GM12874 (cell line): ENCODE results near the gene SSMEM1.

Experiments
- TF ChIP-seq, protein P1 (sequence below): IDR thresholded peaks from 2 replicates; pipeline ENCODE4 v1.5.1; 2011; ENCODE audit warnings: low read depth, mild to moderate bottlenecking, control low read depth, low read length, moderate library complexity; ENCODE audit not compliant: insufficient read depth

Gene SSMEM1, protein sequence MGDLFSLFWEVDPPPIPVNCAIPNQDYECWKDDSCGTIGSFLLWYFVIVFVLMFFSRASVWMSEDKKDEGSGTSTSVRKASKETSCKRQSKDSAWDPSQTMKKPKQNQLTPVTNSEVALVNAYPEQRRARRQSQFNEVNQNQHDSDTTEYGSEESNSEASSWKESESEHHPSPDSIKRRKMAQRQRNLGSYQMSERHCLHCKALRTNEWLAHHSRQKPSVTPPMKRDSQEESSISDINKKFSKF

DNA sequence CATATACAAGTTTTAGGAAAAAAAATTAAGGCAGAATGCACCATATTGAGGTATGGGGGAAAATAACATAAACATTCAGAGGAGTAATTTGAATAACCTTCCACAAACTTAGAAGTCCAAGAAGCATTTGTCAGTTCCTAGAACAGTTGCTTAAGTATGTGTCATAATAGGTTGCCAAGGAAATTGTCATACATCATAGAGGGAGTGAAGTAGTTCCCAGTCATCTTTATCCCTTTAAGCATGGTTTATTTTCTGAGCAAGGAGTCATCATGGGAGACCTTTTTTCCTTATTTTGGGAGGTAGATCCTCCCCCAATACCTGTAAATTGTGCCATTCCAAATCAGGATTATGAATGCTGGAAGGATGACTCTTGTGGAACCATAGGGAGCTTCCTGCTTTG lies at the start of gene SSMEM1:
Gene SSMEM1, plus strand, starts transcription at position 219 of the 400 bp plus-strand sequence. Its CDS starts 51 bp downstream, at position 270.
- TF ChIP-seq, protein P1, sequence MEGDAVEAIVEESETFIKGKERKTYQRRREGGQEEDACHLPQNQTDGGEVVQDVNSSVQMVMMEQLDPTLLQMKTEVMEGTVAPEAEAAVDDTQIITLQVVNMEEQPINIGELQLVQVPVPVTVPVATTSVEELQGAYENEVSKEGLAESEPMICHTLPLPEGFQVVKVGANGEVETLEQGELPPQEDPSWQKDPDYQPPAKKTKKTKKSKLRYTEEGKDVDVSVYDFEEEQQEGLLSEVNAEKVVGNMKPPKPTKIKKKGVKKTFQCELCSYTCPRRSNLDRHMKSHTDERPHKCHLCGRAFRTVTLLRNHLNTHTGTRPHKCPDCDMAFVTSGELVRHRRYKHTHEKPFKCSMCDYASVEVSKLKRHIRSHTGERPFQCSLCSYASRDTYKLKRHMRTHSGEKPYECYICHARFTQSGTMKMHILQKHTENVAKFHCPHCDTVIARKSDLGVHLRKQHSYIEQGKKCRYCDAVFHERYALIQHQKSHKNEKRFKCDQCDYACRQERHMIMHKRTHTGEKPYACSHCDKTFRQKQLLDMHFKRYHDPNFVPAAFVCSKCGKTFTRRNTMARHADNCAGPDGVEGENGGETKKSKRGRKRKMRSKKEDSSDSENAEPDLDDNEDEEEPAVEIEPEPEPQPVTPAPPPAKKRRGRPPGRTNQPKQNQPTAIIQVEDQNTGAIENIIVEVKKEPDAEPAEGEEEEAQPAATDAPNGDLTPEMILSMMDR, result no peak

DNA sequence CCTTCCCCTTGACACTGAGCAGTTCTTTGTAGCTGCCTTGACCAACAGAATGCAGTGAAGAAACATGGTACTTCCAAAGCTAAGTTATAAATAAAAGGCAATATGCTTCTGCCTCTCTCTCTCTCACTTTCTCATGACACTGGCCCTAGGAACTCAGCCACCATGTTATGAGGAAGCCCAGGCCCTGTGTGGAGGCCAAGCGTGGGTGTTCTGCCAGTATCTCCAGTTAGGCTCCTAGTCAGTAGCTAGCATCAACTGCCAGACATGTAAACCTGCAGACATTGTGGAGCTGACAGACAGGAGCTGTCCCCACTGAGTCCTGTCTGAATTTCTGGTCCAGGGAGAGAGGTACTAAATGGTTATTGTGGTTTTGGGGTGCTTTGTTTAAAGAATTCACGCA lies 47.6 kb upstream of the SSMEM1 start:
- TF ChIP-seq, protein P1, result no peak

DNA sequence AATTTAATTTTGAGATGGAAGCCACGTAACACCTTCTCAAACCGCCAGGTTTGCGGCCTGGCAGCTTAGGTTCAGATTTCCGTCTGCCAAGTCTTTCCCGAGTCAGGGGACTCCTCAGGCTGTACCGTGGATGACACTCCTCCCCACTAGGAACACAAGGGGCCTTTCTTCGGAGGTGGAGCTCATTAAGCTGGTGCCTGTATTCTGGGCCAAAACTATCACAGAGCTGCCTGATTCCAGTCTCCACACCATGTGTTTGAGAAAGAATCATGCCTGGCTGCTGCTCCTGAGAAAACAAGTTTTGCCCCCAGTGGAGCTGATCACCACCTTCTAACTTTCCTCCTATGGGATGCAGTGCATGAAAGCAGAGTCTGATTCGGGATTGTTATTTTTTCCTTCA lies 47.2 kb upstream of the SSMEM1 start:
- TF ChIP-seq, protein P1, result no peak

DNA sequence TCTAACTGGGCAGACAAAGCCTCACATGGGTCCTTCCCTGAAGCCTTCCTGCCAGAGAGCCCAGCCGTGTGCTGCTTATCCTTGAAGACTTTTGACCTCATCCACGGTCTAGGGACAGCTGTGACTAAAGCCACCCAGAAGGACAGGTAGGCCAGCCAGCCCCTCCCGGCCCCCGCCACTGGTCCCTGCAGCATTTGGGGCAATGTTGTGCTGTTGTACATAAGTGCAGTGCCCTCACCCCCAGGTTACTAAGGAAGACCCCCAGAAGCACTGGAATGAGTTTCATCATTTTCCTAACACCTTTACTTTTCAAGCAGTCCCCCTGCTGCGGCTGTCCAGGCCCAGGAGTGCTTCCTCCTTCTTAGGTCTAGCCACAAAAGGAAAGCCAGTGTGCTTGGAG lies 45.5 kb upstream of the SSMEM1 start:
- TF ChIP-seq, protein P1, result no peak

DNA sequence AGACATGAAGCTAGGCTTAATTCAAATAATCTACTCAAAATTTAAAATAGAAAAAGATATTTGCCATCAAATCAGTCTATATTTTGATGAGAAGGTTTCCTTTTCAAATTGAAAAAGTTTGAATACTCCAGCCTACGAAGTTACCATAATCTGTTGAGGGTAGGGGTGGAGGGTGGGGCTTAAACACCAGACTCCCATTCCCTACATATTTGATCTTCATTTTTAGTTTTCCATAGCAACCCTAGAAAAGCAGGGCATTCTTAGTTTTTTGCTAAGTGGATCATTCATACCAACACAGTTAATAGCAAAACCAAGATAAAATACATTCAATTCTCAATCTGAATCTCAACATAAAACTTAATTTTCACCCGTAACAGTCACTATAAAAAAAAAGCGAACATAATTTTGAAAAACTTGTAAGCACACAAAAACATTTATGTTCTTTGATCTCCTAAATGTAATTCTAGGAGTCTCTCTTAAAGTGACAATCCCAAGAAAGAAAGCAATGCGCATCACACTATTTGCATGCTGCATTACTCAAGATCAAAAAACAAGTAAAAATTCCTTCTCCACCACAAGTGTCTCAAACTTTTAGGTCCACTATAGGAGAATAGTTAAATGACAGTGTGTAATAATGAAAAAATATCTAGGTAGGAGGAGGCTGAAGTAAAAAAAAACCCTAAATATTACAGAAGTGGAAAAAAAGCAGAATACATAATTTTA lies 33.3 kb upstream of the SSMEM1 start:
- TF ChIP-seq, protein P1, result no peak

DNA sequence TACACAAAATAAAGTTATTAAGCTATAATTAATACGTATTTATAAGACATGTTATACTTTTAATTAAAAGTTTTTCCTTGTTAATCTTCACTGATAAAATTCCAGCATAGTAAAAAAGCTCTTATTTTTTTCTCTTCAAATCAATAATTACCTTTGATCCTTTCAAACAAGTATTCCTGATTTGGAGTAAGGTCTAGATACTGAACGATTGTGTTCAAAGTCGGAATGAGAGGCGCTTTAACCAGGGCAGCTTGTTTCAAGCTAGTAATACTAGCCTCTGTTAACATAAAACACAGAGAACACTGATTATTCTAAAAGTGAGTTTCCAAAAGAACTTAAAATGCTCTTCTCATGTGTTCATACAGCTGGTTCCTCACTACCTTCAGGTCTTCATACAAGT lies 29.4 kb upstream of the SSMEM1 start:
- TF ChIP-seq, protein P1, result no peak

DNA sequence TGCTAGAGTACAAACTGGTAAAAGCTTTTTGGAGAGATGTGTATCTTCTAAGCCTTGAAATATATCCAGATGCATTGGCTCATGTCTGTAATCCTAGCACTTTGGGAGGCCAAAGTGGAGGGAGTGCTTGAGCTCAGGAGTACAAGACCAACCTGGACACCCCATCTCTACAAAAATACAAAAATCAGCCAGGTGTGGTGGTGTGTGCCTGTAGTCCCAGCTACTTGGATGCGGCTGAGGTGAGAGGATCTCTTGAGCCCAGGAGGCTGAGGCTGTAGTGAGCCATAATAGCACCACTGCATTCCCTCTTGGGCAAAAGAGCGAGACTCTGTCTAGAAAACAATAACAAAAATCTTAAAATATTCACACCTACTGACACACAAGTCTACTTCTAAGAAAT lies 28.0 kb upstream of the SSMEM1 start:
- TF ChIP-seq, protein P1, result no peak
